ENCODE measurements around the gene EPHA2.

EPHA2 gene

GRCh38 chr1:16153096-16153998 is 2.5 kb downstream of the EPHA2 start:
- no peak overlapping the region for H3K4me3 ChIP-seq (ENCODE audit: low read length)
- TF ChIP-seq ZNF274 (IDR thresholded peaks at IDR 0.05; ENCODE audit: low read depth, low read length): no peak

- no peak for TF ChIP-seq ZNF274 (IDR thresholded peaks at IDR 0.05; ENCODE audit: low read depth, low read length)
- no peak overlapping the region for H3K4me3 ChIP-seq (ENCODE audit: low read length)
Measured at GRCh38 chr1:16152481-16153087, 3.3 kb downstream of the EPHA2 start.

DNA sequence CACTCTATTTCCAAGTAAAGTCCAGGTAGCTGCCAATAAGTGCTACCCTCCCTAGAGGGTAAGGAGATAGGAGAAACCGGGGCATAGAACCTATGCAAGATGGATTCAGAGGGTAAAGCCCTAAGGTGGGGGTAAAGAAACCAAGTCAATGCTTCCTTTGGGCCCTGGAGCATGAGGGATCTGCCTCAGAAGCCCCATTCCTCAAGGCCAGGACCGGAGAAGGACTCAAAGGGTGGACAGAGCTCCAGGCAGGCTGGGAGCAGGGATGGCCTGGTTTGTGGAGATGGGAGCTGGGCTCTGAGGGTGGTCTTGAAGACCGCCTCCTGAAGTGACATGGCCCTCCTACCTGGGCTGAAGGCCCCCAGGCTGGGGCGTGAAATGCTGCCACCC is 3.9 kb downstream of the EPHA2 start:
- H3K4me3 ChIP-seq (ENCODE audit: low read length): no peak overlapping the region
- no peak for TF ChIP-seq ZNF274 (IDR thresholded peaks at IDR 0.05; ENCODE audit: low read depth, low read length)

- no peak for TF ChIP-seq ZNF274 (IDR thresholded peaks at IDR 0.05; ENCODE audit: low read depth, low read length)
- no peak overlapping the region for H3K4me3 ChIP-seq (ENCODE audit: low read length)
Measured at GRCh38 chr1:16151196-16151994, 4.5 kb downstream of the EPHA2 start.

DNA sequence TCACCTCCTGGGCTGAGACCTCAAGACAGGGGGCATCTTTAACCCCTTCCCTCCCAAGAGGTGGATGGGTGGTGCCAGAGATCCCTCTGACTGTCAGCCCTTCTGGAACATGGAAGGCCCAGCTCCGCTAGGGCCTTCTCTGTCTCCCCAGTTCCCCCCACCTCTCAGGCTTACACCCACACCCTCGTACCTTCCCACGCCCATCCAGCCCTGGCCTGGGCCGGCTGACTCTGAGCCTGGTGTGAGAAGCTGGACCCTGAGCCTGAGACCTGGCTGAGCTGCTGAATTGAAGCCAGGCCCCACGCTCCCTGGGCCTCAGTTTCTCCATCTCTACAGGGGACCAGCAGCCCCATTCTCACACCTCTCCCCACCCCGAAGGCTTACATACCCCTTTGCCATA is 5.4 kb downstream of the EPHA2 start:
- no peak for TF ChIP-seq ZNF274 (IDR thresholded peaks at IDR 0.05; ENCODE audit: low read depth, low read length)
- H3K4me3 ChIP-seq (ENCODE audit: low read length): no peak overlapping the region

DNA sequence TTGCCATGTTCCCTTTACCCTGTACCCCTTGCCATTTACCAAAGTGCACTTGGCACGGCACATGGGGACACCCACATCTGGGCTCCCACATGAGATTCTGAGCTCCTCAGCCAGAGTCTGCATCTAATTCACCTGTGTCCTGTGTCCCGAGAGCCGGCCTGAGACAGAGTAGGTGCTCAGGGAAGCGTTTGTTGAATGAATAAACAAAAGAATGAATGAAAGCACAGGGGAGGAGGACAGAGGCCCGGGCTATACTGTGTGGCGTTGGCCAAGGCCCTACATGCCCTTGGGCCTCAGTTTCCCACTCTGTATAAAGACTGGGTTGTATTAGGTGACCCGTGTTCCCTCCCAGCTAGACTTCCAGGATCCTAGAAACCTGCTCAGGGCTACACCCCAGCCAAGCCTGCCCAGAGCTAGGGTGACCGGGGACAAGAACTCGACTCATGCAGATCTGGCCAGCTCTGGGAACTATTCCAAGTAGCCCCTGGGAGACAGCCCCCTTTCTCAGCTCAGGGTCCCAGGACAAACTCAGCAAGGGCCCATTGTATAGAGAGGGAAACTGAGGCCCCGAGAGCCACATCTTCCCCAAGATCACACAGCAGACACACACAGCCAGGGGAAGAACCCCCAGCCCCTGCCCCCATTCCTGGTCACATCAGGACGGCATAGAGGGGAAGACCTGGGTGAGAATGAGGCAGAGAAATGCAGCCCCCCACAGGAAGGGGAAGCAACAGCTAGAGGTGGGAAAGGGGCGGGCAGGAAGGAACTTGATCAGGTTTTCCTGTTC is 6.0 kb downstream of the EPHA2 start:
- no peak for TF ChIP-seq ZNF274 (IDR thresholded peaks at IDR 0.05; ENCODE audit: low read depth, low read length)
- no peak overlapping the region for H3K4me3 ChIP-seq (ENCODE audit: low read length)

- H3K4me3 ChIP-seq (ENCODE audit: low read length): no peak overlapping the region
- no peak for TF ChIP-seq ZNF274 (IDR thresholded peaks at IDR 0.05; ENCODE audit: low read depth, low read length)
Measured at GRCh38 chr1:16149146-16149545, 6.7 kb downstream of the EPHA2 start.

GRCh38 chr1:16148329-16149092 is 7.4 kb downstream of the EPHA2 start:
- no peak overlapping the region for H3K4me3 ChIP-seq (ENCODE audit: low read length)
- TF ChIP-seq ZNF274 (IDR thresholded peaks at IDR 0.05; ENCODE audit: low read depth, low read length): no peak

- H3K4me3 ChIP-seq (ENCODE audit: low read length): no peak overlapping the region
- TF ChIP-seq ZNF274 (IDR thresholded peaks at IDR 0.05; ENCODE audit: low read depth, low read length): no peak
Measured at GRCh38 chr1:16147156-16147926, 8.5 kb downstream of the EPHA2 start.

GRCh38 chr1:16146279-16147155 is 9.4 kb downstream of the EPHA2 start:
- no peak for TF ChIP-seq ZNF274 (IDR thresholded peaks at IDR 0.05; ENCODE audit: low read depth, low read length)

GRCh38 chr1:16145662-16146278 is 10.1 kb downstream of the EPHA2 start:
- TF ChIP-seq ZNF274 (IDR thresholded peaks at IDR 0.05; ENCODE audit: low read depth, low read length): no peak
- H3K4me3 ChIP-seq (ENCODE audit: low read length): no peak overlapping the region

More at GRCh38 chr1:16146279-16147155, 9.4 kb downstream of the EPHA2 start:
- no peak overlapping the region for H3K4me3 ChIP-seq (ENCODE audit: low read length)

All from GM08714 (cell line).